ENCODE measurements around the gene DDX25. TPM values are rescaled to one million over a fixed set of nuclear protein-coding genes. Genes with fewer than 3 reads are reported as not detected.

DDX25 gene
- total RNA-seq, 1 experiment from 2014 or later, result 0.39 TPM

GRCh38 chr11:125926682-125927081 lies 22.4 kb downstream of the DDX25 start:
- Histone ChIP-seq H3K4me3 (ENCODE audit: low read depth, low read length, poor library complexity, severe bottlenecking) (no peak overlapping the region), H3K36me3 (ENCODE audit: insufficient read depth, low read length, poor library complexity, severe bottlenecking) (no peaks in the 10 kb centered on the region), H3K27ac (ENCODE audit: low read depth, low read length, poor library complexity, severe bottlenecking) (no peak overlapping the region), H3K27me3 (replicated peaks; ENCODE audit: insufficient read depth, low read depth, low read length, poor library complexity) (peaks cover 12% of the 10 kb centered on the region), H3K9me3 (ENCODE audit: low read depth, low read length, poor library complexity, severe bottlenecking) (no peaks in the 10 kb centered on the region), H3K4me1 (ENCODE audit: insufficient read depth, low read length, poor library complexity, severe bottlenecking) (no peaks in the 10 kb centered on the region)
- intact Hi-C loops (cut with micrococcal nuclease; ENCODE audit: unreplicated experiment), result loop anchor here (5.0 kb wide), 1 partner anchor 136 kb away; the partner anchor contains the start of gene CDON
- no peak for TF ChIP-seq CTCF (conservative IDR thresholded peaks at IDR 0.05; ENCODE audit: low read depth, low read length)
- TF ChIP-seq EZH2 (IDR thresholded peaks at IDR 0.05; ENCODE audit: borderline replicate concordance, low read depth, low read length, poor library complexity, severe bottlenecking), result no peak
- no peak for DNase-seq (ENCODE audit: low spot score)
- no TSS peak for BruUV-seq (replicated peaks)
- POLR2A ChIA-PET (ENCODE audit: low non-redundant PET), result no interaction called here
- CTCF ChIA-PET, result no interaction called here

- intact Hi-C loops (cut with micrococcal nuclease; ENCODE audit: unreplicated experiment), result loop anchor here (5.0 kb wide), 1 partner anchor 133 kb away; the partner anchor contains the start of gene CDON
- peaks cover 8% of the 10 kb centered on the region for H3K27me3 ChIP-seq (replicated peaks; ENCODE audit: insufficient read depth, low read depth, low read length, poor library complexity)
- ChIA-PET POLR2A (ENCODE audit: low non-redundant PET) (no interaction called here), CTCF (no interaction called here)
- DNase-seq (ENCODE audit: low spot score), result no peak
- no peaks in the 10 kb centered on the region for H3K4me1 ChIP-seq (ENCODE audit: insufficient read depth, low read length, poor library complexity, severe bottlenecking)
- no peaks in the 10 kb centered on the region for H3K36me3 ChIP-seq (ENCODE audit: insufficient read depth, low read length, poor library complexity, severe bottlenecking)
- TF ChIP-seq CTCF (conservative IDR thresholded peaks at IDR 0.05; ENCODE audit: low read depth, low read length) (no peak), EZH2 (IDR thresholded peaks at IDR 0.05; ENCODE audit: borderline replicate concordance, low read depth, low read length, poor library complexity, severe bottlenecking) (no peak)
- H3K27ac ChIP-seq (ENCODE audit: low read depth, low read length, poor library complexity, severe bottlenecking), result no peak overlapping the region
- H3K9me3 ChIP-seq (ENCODE audit: low read depth, low read length, poor library complexity, severe bottlenecking), result no peaks in the 10 kb centered on the region
- BruUV-seq (replicated peaks), result no TSS peak
- H3K4me3 ChIP-seq (ENCODE audit: low read depth, low read length, poor library complexity, severe bottlenecking), result no peak overlapping the region
Measured at GRCh38 chr11:125929445-125930075, 25.3 kb downstream of the DDX25 start.

GRCh38 chr11:125930076-125930450 lies 25.8 kb downstream of the DDX25 start:
- Histone ChIP-seq H3K27me3 (replicated peaks; ENCODE audit: insufficient read depth, low read depth, low read length, poor library complexity) (peaks cover 8% of the 10 kb centered on the region), H3K27ac (ENCODE audit: low read depth, low read length, poor library complexity, severe bottlenecking) (no peak overlapping the region), H3K4me1 (ENCODE audit: insufficient read depth, low read length, poor library complexity, severe bottlenecking) (no peaks in the 10 kb centered on the region), H3K36me3 (ENCODE audit: insufficient read depth, low read length, poor library complexity, severe bottlenecking) (no peaks in the 10 kb centered on the region), H3K9me3 (ENCODE audit: low read depth, low read length, poor library complexity, severe bottlenecking) (no peaks in the 10 kb centered on the region), H3K4me3 (ENCODE audit: low read depth, low read length, poor library complexity, severe bottlenecking) (no peak overlapping the region)
- intact Hi-C loops (cut with micrococcal nuclease; ENCODE audit: unreplicated experiment), result no loop called here
- TF ChIP-seq EZH2 (IDR thresholded peaks at IDR 0.05; ENCODE audit: borderline replicate concordance, low read depth, low read length, poor library complexity, severe bottlenecking) (no peak), CTCF (conservative IDR thresholded peaks at IDR 0.05; ENCODE audit: low read depth, low read length) (no peak)
- CTCF ChIA-PET, result no interaction called here
- no TSS peak for BruUV-seq (replicated peaks)
- DNase-seq (ENCODE audit: low spot score), result no peak
- POLR2A ChIA-PET (ENCODE audit: low non-redundant PET), result no interaction called here

Data from A673 (cell line).